WTC11 (cell line): ENCODE data around the gene NUP37.

Experiments used
- CTCF ChIP-seq: fragments of 200-600 bp; IDR thresholded peaks from 2 replicates; pipeline ENCODE4 v1.8.0; 2022; ENCODE audit warnings: antibody characterized with exemption
- E2F4 ChIP-seq: sonication (generic); formaldehyde crosslinking; IDR thresholded peaks from 2 replicates; pipeline ENCODE4 v1.8.1; 2022; ENCODE audit warnings: low read depth, mild to moderate bottlenecking, moderate library complexity, missing genetic modification reagents, borderline replicate concordance
- MAX ChIP-seq: sonication (generic); formaldehyde crosslinking; IDR thresholded peaks from 2 replicates; pipeline ENCODE4 v1.8.0; 2022; ENCODE audit warnings: mild to moderate bottlenecking, missing genetic modification reagents
- STAT6 ChIP-seq: sonication (generic); formaldehyde crosslinking; conservative IDR thresholded peaks from 2 replicates; pipeline ENCODE4 v1.8.1; 2023; ENCODE audit warnings: mild to moderate bottlenecking, low read depth, missing genetic modification reagents, moderate library complexity
- USF2 ChIP-seq: sonication (generic); formaldehyde crosslinking; IDR thresholded peaks from 2 replicates; pipeline ENCODE4 v1.8.1; 2023; ENCODE audit warnings: mild to moderate bottlenecking, missing genetic modification reagents, moderate library complexity
- ZNF121 ChIP-seq: sonication (generic); formaldehyde crosslinking; IDR thresholded peaks from 2 replicates; pipeline ENCODE4 v1.8.0; 2023; ENCODE audit warnings: missing genetic modification reagents

- no peak for TF ChIP-seq CTCF
- TF ChIP-seq MAX: no peak
- no peak for TF ChIP-seq E2F4
- no peak for TF ChIP-seq USF2 (CRISPR knock-in tag)
- TF ChIP-seq ZNF121: no peak
- no peak for TF ChIP-seq STAT6 (CRISPR knock-in tag)
These were observed 67.5 kb downstream of the NUP37 start for GRCh38 chr12:102052192-102053061.
